Gastroesophageal sphincter (tissue), 4 donors: ENCODE results near the gene ZGLP1. TPM values are rescaled to one million over a fixed set of nuclear protein-coding genes. Genes with fewer than 3 reads are reported as not detected.

Experiments
- ATAC-seq: fragments of 150-250 bp; one replicate; pipeline ENCODE4 v1.9.1; 2016; ENCODE audit warnings: mild to moderate bottlenecking, moderate library complexity
- H3K27ac ChIP-seq, 4 donors: fragments of 200-600 bp; sonication (generic) in 3 of 4; 1 replicate in 3 of 4; 2 replicates in 1 of 4; pipeline ENCODE4 v1.5.1; 2016 to 2019
- H3K27me3 ChIP-seq: fragments of 200-600 bp; sonication (generic); one replicate; pipeline ENCODE4 v1.5.1; 2019
- H3K36me3 ChIP-seq, 2 donors: fragments of 200-600 bp; sonication (generic); one replicate each; pipeline ENCODE4 v1.5.1; 2019; ENCODE audit warnings: control low read depth in 1 of 2
- H3K4me1 ChIP-seq, 3 donors: fragments of 200-600 bp; sonication (generic); 1 replicate in 2 of 3; 2 replicates in 1 of 3; pipeline ENCODE4 v1.5.1; 2016 to 2019; ENCODE audit warnings: control low read depth in 2 of 3
- H3K4me3 ChIP-seq, 2 donors: fragments of 200-600 bp; sonication (generic); one replicate each; pipeline ENCODE4 v1.5.1; 2019; ENCODE audit warnings: mild to moderate bottlenecking in 1 of 2, moderate library complexity in 1 of 2
- H3K9me3 ChIP-seq, 3 donors: fragments of 200-600 bp; sonication (generic); one replicate each; pipeline ENCODE4 v1.5.1; 2017 to 2019; ENCODE audit warnings: control low read depth in 2 of 3
- CTCF ChIP-seq, 4 experiments: fragments of 200-600 bp in 2 of 4; fragments of 450-650 bp in 2 of 4; sonication (generic) in 1 of 4; IDR thresholded peaks; one replicate each; pipeline ENCODE4 v1.5.1; 2017 to 2019; ENCODE audit warnings: antibody characterized with exemption in 4 of 4, mild to moderate bottlenecking in 2 of 4, moderate library complexity in 2 of 4
- EP300 ChIP-seq: sonication (generic); formaldehyde crosslinking; IDR thresholded peaks from one replicate; pipeline ENCODE4 v1.6.1; 2017; ENCODE audit warnings: antibody characterized with exemption, mild to moderate bottlenecking
- POLR2A ChIP-seq, 2 donors: fragments of 450-650 bp; IDR thresholded peaks; one replicate each; pipeline ENCODE4 v1.6.1; 2017; ENCODE audit warnings: antibody characterized with exemption in 2 of 2, mild to moderate bottlenecking in 2 of 2, moderate library complexity in 1 of 2
- POLR2AphosphoS5 ChIP-seq: sonication (generic); formaldehyde crosslinking; IDR thresholded peaks from one replicate; pipeline ENCODE4 v1.6.1; 2017; ENCODE audit warnings: antibody characterized with exemption
- WGBS, 2 donors: methylation state at CpG; one replicate each; pipeline ENCODE4 v1.1.5; 2018; ENCODE audit warnings: low coverage in 1 of 2; 5-methylcytosine and 5-hydroxymethylcytosine counted together
- total RNA-seq, 4 donors: library from RNA; depleted of rRNA; stranded (reverse); fragments of >200 nt; gene quantifications; one replicate each; pipeline ENCODE4 v1.1.0, GENCODE V29; 2016

Gene ZGLP1
- total RNA-seq, 4 donors from 2014 or later: 0.81 to 2.5 (median 1.1) TPM; not detected in 1

GRCh38 chr19:10327793-10328192, 18.2 kb upstream of the ZGLP1 start:
- Histone ChIP-seq H3K27me3 (no peaks in the 10 kb centered on the region), H3K4me3 (no peak overlapping the region), H3K27ac (no peak overlapping the region), H3K36me3 (peaks cover 0 to 82% of the 10 kb centered on the region in 2 donors), H3K9me3 (no peaks in the 10 kb centered on the region), H3K4me1 (peaks cover 0 to 14% (median 11%) of the 10 kb centered on the region in 3 donors)
- TF ChIP-seq POLR2A (IDR thresholded peaks at IDR 0.05) (no peak), CTCF (IDR thresholded peaks at IDR 0.05) (no peak)
- ATAC-seq: no peak
- WGBS, 2 donors: 60 to 75% methylated on average over 1 to 2 of the region's 7 CpGs

- 88% methylated on average over 6 of the region's 8 CpGs; no CpG with 5 or more reads in 1 of the 2 donors for WGBS, 2 donors
- H3K4me3 ChIP-seq: no peak overlapping the region
- H3K9me3 ChIP-seq: no peaks in the 10 kb centered on the region
- no peaks in the 10 kb centered on the region for H3K4me1 ChIP-seq
- TF ChIP-seq POLR2AphosphoS5 (no peak), EP300 (no peak), POLR2A (IDR thresholded peaks at IDR 0.05) (no peak), CTCF (IDR thresholded peaks at IDR 0.05) (no peak)
- ATAC-seq: no peak
- H3K27me3 ChIP-seq: no peaks in the 10 kb centered on the region
- peaks cover 0 to 100% of the 10 kb centered on the region in 2 donors for H3K36me3 ChIP-seq
- no peak overlapping the region for H3K27ac ChIP-seq
These were observed 16.1 kb upstream of the ZGLP1 start for GRCh38 chr19:10325732-10326131.

GRCh38 chr19:10321874-10322835, 12.5 kb upstream of the ZGLP1 start:
- Histone ChIP-seq H3K27me3 (no peaks in the 10 kb centered on the region), H3K4me1 (no peaks in the 10 kb centered on the region), H3K36me3 (peaks cover 0 to 100% of the 10 kb centered on the region in 2 donors), H3K4me3 (no peak overlapping the region), H3K9me3 (no peaks in the 10 kb centered on the region), H3K27ac (no peak overlapping the region)
- ATAC-seq: no peak
- TF ChIP-seq POLR2AphosphoS5 (no peak), POLR2A (IDR thresholded peaks at IDR 0.05) (no peak), CTCF (IDR thresholded peaks at IDR 0.05) (no peak), EP300 (no peak)
- 60 to 100% methylated on average over 2 of the region's 19 CpGs for WGBS, 2 donors

DNA sequence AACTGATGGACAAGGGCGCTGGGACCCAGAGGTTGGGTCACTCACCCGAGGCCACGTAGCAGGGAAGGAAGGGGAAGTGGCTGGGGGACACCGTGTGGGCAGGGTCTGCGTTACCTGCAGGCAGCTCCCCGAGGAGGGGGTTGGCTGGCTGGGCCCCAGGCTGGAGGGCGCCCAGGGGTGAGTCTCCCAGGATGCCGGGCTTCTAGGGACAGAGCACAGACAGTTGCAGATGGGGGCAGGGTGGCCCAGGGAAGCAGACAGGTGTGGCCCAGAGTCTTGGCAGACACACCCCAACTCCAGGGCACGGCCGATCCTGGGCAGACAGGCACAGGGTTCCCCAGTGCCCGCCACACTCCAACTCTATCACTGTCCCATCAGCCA, 11.8 kb upstream of the ZGLP1 start:
- Histone ChIP-seq H3K4me1 (no peaks in the 10 kb centered on the region), H3K27me3 (no peaks in the 10 kb centered on the region), H3K36me3 (peaks cover 0 to 100% of the 10 kb centered on the region in 2 donors), H3K9me3 (no peaks in the 10 kb centered on the region), H3K27ac (no peak overlapping the region), H3K4me3 (no peak overlapping the region)
- no peak for ATAC-seq
- TF ChIP-seq CTCF (IDR thresholded peaks at IDR 0.05) (no peak), POLR2A (IDR thresholded peaks at IDR 0.05) (no peak), POLR2AphosphoS5 (no peak), EP300 (no peak)
- 93% methylated on average over 3 of the region's 11 CpGs; no CpG with 5 or more reads in 1 of the 2 donors for WGBS, 2 donors
